ENCODE data around the gene HOXA7. TPM values are rescaled to one million over a fixed set of nuclear protein-coding genes. Genes with fewer than 3 reads are reported as not detected.

The HOXA7 gene
- polyA plus RNA-seq, 1 of the 3 experiments (the other 2 are of a cell fraction): not detected

DNA sequence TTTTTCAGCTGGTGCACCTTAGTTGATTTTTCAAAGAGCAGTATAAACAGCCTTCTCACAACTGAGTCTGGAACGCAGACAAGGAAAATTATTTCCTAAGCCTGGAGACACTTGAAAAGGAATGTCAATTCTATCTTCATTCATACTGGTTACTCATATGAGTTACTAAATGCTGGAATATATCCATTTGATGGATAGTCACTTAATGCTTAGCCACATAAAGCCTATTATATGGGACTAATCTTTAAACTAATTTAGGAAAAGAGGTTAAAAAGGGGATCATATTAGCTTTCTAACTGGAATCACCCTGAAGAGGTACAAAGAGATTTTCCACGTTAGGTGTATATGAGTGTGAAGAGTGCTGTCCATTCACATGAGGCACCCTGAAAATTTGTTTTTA, 24.3 kb downstream of the HOXA7 start:
- Histone ChIP-seq H3K27me3 (ENCODE audit: insufficient read depth) (peaks cover 90% of the 10 kb centered on the region), H3F3A (replicated peaks; ENCODE audit: insufficient read depth) (no peaks in the 10 kb centered on the region), H3K9me3 (no peaks in the 10 kb centered on the region), H3K79me2 (ENCODE audit: insufficient read depth) (no peaks in the 10 kb centered on the region), H2AFZ (ENCODE audit: low read depth) (no peak overlapping the region), H3K4me1 (ENCODE audit: control insufficient read depth in 1 of 2, insufficient read depth in 2 of 2, low read depth in 1 of 2, low read length in 1 of 2) (peaks cover 0 to 4% of the 10 kb centered on the region in 2 experiments; a peak in 1 of 4 replicates), H3K4me3 (ENCODE audit: low read depth in 2 of 2, low read length in 1 of 2) (no peak overlapping the region), H3K36me3 (replicated peaks in 1 of 2; ENCODE audit: control insufficient read depth in 1 of 2, insufficient read depth in 2 of 2, low read length in 1 of 2) (no peaks in the 10 kb centered on the region), H3K27ac (ENCODE audit: low read depth in 2 of 2, low read length in 1 of 2) (no peak overlapping the region), H3K9ac (no peak overlapping the region), H4K20me1 (ENCODE audit: insufficient read depth) (no peaks in the 10 kb centered on the region), H3K9me2 (no peaks in the 10 kb centered on the region), H3K4me2 (no peak overlapping the region)
- 6% methylated on average over 2 of the region's 2 CpGs for WGBS (ENCODE audit: low lambda C conversion rate)
- CTCF ChIA-PET: interaction anchor here (0.9 to 5.8 kb wide), 8 partner anchors 10 to 278 kb away, joined by 3 to 36 read pairs (median 4); partner anchors contain the start of gene HOXA5
- TF ChIP-seq YY1 (IDR thresholded peaks at IDR 0.05; ENCODE audit: low read depth) (no peak), PBX3 (IDR thresholded peaks at IDR 0.05) (no peak), NFIC (IDR thresholded peaks at IDR 0.05; ENCODE audit: borderline replicate concordance) (no peak), ELF1 (IDR thresholded peaks at IDR 0.05) (no peak), EZH2phosphoT487 (IDR thresholded peaks at IDR 0.05; ENCODE audit: borderline replicate concordance, low read depth) (no peak), SMC3 (IDR thresholded peaks at IDR 0.05; ENCODE audit: low read depth, low read length) (no peak), ZBTB33 (IDR thresholded peaks at IDR 0.05; ENCODE audit: borderline replicate concordance, low read depth) (no peak), RXRA (IDR thresholded peaks at IDR 0.05; ENCODE audit: borderline replicate concordance, low read depth) (no peak), TEAD4 (IDR thresholded peaks at IDR 0.05; ENCODE audit: borderline replicate concordance, insufficient read depth) (no peak), TCF12 (IDR thresholded peaks at IDR 0.05) (no peak), FOSL2 (IDR thresholded peaks at IDR 0.05; ENCODE audit: borderline replicate concordance, low read depth) (no peak), RFX5 (IDR thresholded peaks at IDR 0.05; ENCODE audit: low read length) (no peak), CHD2 (IDR thresholded peaks at IDR 0.05; ENCODE audit: low read length, partially characterized antibody) (no peak), IRF3 (IDR thresholded peaks at IDR 0.05; ENCODE audit: low read depth, low read length) (no peak)
- TF ChIP-seq, protein P1, sequence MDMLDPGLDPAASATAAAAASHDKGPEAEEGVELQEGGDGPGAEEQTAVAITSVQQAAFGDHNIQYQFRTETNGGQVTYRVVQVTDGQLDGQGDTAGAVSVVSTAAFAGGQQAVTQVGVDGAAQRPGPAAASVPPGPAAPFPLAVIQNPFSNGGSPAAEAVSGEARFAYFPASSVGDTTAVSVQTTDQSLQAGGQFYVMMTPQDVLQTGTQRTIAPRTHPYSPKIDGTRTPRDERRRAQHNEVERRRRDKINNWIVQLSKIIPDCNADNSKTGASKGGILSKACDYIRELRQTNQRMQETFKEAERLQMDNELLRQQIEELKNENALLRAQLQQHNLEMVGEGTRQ (IDR thresholded peaks at IDR 0.05; ENCODE audit: borderline replicate concordance, low read depth, low read length): no peak
- POLR2A ChIA-PET: no interaction called here
- no peak for DNase-seq

Data from SK-N-SH (cell line).